Lower leg skin (tissue), 4 donors: ENCODE results near the gene OPRPN. TPM values are rescaled to one million over a fixed set of nuclear protein-coding genes. Genes with fewer than 3 reads are reported as not detected.

Experiments
- DNase-seq, 2 donors: peaks; one replicate each; pipeline ENCODE4 v3.0.0-alpha.2; 2019; ENCODE audit warnings: low spot score in 2 of 2
- H3K4me3 ChIP-seq: fragments of 200-600 bp; sonication (generic); 2 replicates; pipeline ENCODE4 v1.5.1; 2017; ENCODE audit warnings: mild to moderate bottlenecking, low read depth; ENCODE audit not compliant: poor library complexity, severe bottlenecking
- CTCF ChIP-seq, 3 donors: fragments of 450-650 bp; IDR thresholded peaks; one replicate each; pipeline ENCODE4 v1.5.1; 2016; ENCODE audit warnings: antibody characterized with exemption in 3 of 3, mild to moderate bottlenecking in 3 of 3, moderate library complexity in 2 of 3
- POLR2A ChIP-seq, 2 donors: fragments of 450-650 bp; IDR thresholded peaks; one replicate each; pipeline ENCODE4 v1.6.1; 2016 to 2017; ENCODE audit warnings: antibody characterized with exemption in 2 of 2, mild to moderate bottlenecking in 1 of 2, moderate library complexity in 1 of 2
- WGBS, 2 donors: methylation state at CpG; one replicate each; pipeline ENCODE4 v1.1.5; 2018; 5-methylcytosine and 5-hydroxymethylcytosine counted together
- intact Hi-C: fragments of 100-400 bp; cut with DNase I; formaldehyde crosslinking; loops from one replicate; pipeline ENCODE4 v1.15.0; 2023; ENCODE audit warnings: low total_unique reads
- total RNA-seq, 4 donors: library from RNA; depleted of rRNA; stranded (reverse); fragments of >200 nt; gene quantifications; one replicate each; pipeline ENCODE4 v1.1.0, GENCODE V29; 2016

Gene OPRPN
- total RNA-seq, 4 donors from 2014 or later: 1.4 TPM; not detected in 3

DNA sequence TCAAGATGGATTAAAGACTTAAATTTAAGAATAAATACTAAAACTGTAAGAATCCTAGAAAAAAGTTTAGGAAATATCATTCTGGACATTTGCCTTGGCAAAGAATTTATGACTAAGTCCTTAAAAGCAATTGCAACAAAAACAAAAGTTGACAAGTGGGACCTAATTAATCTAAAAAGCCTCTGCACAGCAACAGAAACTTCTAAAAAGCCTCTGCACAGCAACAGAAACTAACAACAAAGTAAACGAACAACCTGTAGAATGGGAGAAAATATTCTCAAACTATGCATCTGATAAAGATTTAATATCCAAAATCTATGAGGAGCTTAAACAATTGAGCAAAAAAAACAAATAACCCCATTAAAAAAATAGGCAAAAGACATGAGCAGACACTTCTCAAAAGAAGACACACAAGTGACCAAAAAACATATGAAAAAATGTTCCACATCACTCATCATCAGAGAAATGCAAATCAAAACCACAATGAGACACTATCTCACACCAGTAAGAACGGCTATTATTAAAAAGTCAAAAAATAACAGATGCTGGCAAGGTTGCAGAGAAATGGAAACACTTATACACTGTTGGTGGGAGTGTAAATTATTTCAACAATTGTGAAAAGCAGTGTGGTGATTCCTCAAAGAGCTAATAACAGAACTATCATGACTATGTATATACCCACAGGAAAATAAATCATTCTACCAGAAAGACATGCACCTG is 5.5 kb upstream of the OPRPN start:
- WGBS, 2 donors: 54% methylated on average over 2 of the region's 2 CpGs
- DNase-seq: no peak
- no peak for TF ChIP-seq CTCF (IDR thresholded peaks at IDR 0.05)
- TF ChIP-seq POLR2A (IDR thresholded peaks at IDR 0.05): no peak
- H3K4me3 ChIP-seq: no peak overlapping the region
- intact Hi-C loops: no loop called here

DNA sequence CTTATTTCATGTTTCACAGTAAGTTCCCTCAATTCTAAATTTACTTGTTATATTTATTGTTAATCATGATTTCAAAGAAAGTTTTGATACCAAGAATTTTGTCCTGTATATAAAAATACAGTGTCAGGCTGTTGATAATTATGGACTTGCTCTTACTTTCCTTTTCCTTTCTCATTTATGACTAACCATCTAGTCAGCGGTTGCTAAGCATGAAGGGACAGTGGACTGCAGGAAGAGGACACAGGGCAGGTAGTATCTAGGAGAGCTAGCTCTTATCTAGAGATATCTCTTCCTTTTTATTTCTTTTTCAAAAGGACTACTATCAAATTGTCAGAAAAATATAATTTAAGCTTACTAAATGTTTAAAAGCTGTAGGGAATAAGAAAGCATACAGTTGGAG is 1.6 kb downstream of the OPRPN start:
- 88 to 89% methylated on average over 1 of the region's 1 CpG for WGBS, 2 donors
- TF ChIP-seq POLR2A (IDR thresholded peaks at IDR 0.05): no peak
- no peak for TF ChIP-seq CTCF (IDR thresholded peaks at IDR 0.05)
- H3K4me3 ChIP-seq: no peak overlapping the region
- DNase-seq: no peak
- intact Hi-C loops: no loop called here

GRCh38 chr4:70402762-70403161 is 5.0 kb downstream of the OPRPN start:
- TF ChIP-seq POLR2A (IDR thresholded peaks at IDR 0.05) (no peak), CTCF (IDR thresholded peaks at IDR 0.05) (no peak)
- no peak for DNase-seq
- intact Hi-C loops: no loop called here
- 93 to 94% methylated on average over 1 of the region's 1 CpG for WGBS, 2 donors
- no peak overlapping the region for H3K4me3 ChIP-seq

DNA sequence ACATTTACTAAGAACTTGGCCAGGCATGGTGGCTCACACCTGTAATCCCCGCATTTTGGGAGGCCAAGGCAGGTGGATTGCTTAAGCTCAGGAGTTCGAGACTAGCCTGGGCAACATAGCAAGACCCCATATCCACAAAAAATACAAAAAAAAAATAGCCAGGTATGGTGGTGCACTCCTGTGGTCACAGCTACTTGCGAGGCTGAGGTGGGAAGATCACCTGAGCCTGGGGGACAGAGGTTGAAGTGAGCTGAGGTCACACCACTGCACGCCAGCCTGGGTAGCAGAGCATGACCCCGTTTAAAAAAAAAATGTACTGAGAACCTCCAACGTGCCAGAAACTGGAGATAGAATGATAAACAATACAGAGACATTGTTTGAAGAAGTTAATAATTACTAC is 8.0 kb downstream of the OPRPN start:
- no peak overlapping the region for H3K4me3 ChIP-seq
- intact Hi-C loops: no loop called here
- 76 to 87% methylated on average over 6 of the region's 6 CpGs for WGBS, 2 donors
- TF ChIP-seq POLR2A (IDR thresholded peaks at IDR 0.05) (no peak), CTCF (IDR thresholded peaks at IDR 0.05) (no peak)
- DNase-seq: no peak

- intact Hi-C loops: no loop called here
- WGBS, 2 donors: 69 to 100% methylated on average over 1 of the region's 1 CpG
- no peak overlapping the region for H3K4me3 ChIP-seq
- TF ChIP-seq POLR2A (IDR thresholded peaks at IDR 0.05): no peak
- no peak for TF ChIP-seq CTCF (IDR thresholded peaks at IDR 0.05)
- DNase-seq: no peak
Observed at GRCh38 chr4:70425306-70425705, 27.6 kb downstream of the OPRPN start.

GRCh38 chr4:70426789-70427188 is 29.0 kb downstream of the OPRPN start:
- DNase-seq: no peak
- TF ChIP-seq CTCF (IDR thresholded peaks at IDR 0.05) (no peak), POLR2A (IDR thresholded peaks at IDR 0.05) (no peak)
- intact Hi-C loops: no loop called here
- no peak overlapping the region for H3K4me3 ChIP-seq
